Thoracic aorta endothelial cell (primary cell): Measurements from ENCODE around the gene CLDN5. TPM values are rescaled to one million over a fixed set of nuclear protein-coding genes. Genes with fewer than 3 reads are reported as not detected.

Source experiments
- total RNA-seq: library from RNA; depleted of rRNA; stranded (reverse); fragments of >200 nt; gene quantifications from 2 replicates; pipeline ENCODE4 v1.2.3, GENCODE V29; 2012

CLDN5 gene
- 271 and 542 TPM in 2 replicates for total RNA-seq

GRCh38 chr22:19524170-19525115, at the start of gene CLDN5:
Gene CLDN5 (minus strand): TSS chr22:19524410. CDS start chr22:19524255, 155 bp downstream.

GRCh38 chr22:19479355-19480172, 44.6 kb downstream of the CLDN5 start, which contains the start of gene CDC45:
Gene CDC45 (plus strand): TSS chr22:19479920. CDS start chr22:19479969, 49 bp downstream.

GRCh38 chr22:19478901-19479354, 45.3 kb downstream of the CLDN5 start, which contains the start of gene UFD1:
Gene UFD1 (minus strand): TSS chr22:19479193. CDS start chr22:19479085, 108 bp downstream.

Other genes with a start within 250 kb of the CLDN5 start
- gene CLTCL1, start 232.7 kb downstream of the CLDN5 start, total RNA-seq = 5.1 and 7.3 TPM in 2 replicates
- gene HIRA, start 92.7 kb downstream of the CLDN5 start, total RNA-seq = 20.7 and 24.7 TPM in 2 replicates
- 39.3 and 41.4 TPM in 2 replicates for gene MRPL40, start 91.9 kb downstream of the CLDN5 start, total RNA-seq
- 16.2 and 17.0 TPM in 2 replicates for gene C22orf39, start 76.7 kb downstream of the CLDN5 start, total RNA-seq
- gene UFD1, start 45.2 kb downstream of the CLDN5 start, total RNA-seq = 112 and 121 TPM in 2 replicates
- gene CDC45, start 44.5 kb downstream of the CLDN5 start, total RNA-seq = 32.7 and 44.6 TPM in 2 replicates
- 11.6 and 13.1 TPM in 2 replicates for gene SEPTIN5, start 190.1 kb upstream of the CLDN5 start, total RNA-seq
- 0.43 and 1.3 TPM in 2 replicates for gene GP1BB, start 199.1 kb upstream of the CLDN5 start, total RNA-seq
- 1.9 and 17.7 TPM in 2 replicates for gene TBX1, start 236.4 kb upstream of the CLDN5 start, total RNA-seq